ENCODE data around the gene BCAT1. TPM values are rescaled to one million over a fixed set of nuclear protein-coding genes. Genes with fewer than 3 reads are reported as not detected.

The BCAT1 gene
- total RNA-seq, 2 donors from 2014 or later, result 3.4 to 13.1 TPM

DNA sequence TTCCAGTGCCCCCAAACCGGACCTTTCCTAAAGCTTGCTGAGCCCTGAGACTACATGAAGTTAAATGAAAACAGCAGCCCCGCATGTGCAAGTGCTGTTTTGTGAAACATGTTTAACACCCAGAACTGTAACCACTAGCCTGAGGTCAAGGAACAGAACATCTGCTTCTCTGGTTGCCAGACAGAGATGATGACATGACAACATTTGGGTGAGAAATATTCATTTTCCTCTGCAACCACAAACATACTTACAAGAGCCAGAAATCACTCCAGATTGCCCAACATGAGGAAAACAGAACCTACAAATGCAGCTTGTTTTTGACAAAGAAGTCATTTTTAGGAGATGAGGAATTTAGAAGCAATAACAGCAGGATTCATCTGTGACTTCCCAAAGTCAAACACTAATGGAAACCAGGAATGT lies 110.4 kb downstream of the BCAT1 start:
- DNase-seq (ENCODE audit: low spot score), result peak; percentile 71
- TF ChIP-seq, protein P1, sequence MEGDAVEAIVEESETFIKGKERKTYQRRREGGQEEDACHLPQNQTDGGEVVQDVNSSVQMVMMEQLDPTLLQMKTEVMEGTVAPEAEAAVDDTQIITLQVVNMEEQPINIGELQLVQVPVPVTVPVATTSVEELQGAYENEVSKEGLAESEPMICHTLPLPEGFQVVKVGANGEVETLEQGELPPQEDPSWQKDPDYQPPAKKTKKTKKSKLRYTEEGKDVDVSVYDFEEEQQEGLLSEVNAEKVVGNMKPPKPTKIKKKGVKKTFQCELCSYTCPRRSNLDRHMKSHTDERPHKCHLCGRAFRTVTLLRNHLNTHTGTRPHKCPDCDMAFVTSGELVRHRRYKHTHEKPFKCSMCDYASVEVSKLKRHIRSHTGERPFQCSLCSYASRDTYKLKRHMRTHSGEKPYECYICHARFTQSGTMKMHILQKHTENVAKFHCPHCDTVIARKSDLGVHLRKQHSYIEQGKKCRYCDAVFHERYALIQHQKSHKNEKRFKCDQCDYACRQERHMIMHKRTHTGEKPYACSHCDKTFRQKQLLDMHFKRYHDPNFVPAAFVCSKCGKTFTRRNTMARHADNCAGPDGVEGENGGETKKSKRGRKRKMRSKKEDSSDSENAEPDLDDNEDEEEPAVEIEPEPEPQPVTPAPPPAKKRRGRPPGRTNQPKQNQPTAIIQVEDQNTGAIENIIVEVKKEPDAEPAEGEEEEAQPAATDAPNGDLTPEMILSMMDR (IDR thresholded peaks at IDR 0.05), result no peak

GRCh38 chr12:24835377-24835776 lies 113.5 kb downstream of the BCAT1 start:
- no peaks in the 10 kb centered on the region for H3K36me3 ChIP-seq
- no peaks in the 10 kb centered on the region for H3K4me1 ChIP-seq
- H3K27me3 ChIP-seq, result no peaks in the 10 kb centered on the region
- TF ChIP-seq, protein P1 (IDR thresholded peaks at IDR 0.05), result no peak
- no peak overlapping the region for H3K27ac ChIP-seq
- no peak for DNase-seq (ENCODE audit: low spot score)
- H3K9me3 ChIP-seq, result no peaks in the 10 kb centered on the region
- no peak overlapping the region for H3K4me3 ChIP-seq

More for the DNA sequence above, 110.4 kb downstream of the BCAT1 start:
- Histone ChIP-seq H3K27me3 (no peaks in the 10 kb centered on the region), H3K36me3 (no peaks in the 10 kb centered on the region), H3K4me3 (no peak overlapping the region), H3K9me3 (no peaks in the 10 kb centered on the region), H3K4me1 (no peaks in the 10 kb centered on the region), H3K27ac (peak overlapping the region in 1 of 2 donors; percentile 6)

DNA sequence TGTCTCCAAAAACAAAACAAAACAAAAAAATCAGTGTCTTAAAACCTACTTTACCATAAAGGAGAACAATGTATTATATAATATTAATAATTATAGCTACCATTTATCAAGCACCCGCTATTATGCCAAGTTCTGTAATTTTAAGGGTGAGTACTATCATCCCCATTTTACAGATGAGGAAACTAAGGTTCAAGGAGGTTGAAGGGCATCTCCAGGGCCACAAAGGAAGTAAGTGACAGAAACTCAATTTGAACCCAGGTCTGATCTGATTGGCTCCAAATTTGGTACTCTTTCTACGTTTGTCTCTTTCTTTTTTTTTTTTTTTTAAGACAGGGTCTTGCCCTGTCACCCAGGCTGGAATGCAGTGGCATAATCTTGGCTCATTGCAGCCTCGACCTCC lies 115.4 kb downstream of the BCAT1 start:
- Histone ChIP-seq H3K36me3 (no peaks in the 10 kb centered on the region), H3K4me1 (no peaks in the 10 kb centered on the region), H3K4me3 (no peak overlapping the region), H3K27me3 (no peaks in the 10 kb centered on the region), H3K9me3 (no peaks in the 10 kb centered on the region), H3K27ac (no peak overlapping the region)
- no peak for DNase-seq (ENCODE audit: low spot score)
- TF ChIP-seq, protein P1 (IDR thresholded peaks at IDR 0.05), result no peak

DNA sequence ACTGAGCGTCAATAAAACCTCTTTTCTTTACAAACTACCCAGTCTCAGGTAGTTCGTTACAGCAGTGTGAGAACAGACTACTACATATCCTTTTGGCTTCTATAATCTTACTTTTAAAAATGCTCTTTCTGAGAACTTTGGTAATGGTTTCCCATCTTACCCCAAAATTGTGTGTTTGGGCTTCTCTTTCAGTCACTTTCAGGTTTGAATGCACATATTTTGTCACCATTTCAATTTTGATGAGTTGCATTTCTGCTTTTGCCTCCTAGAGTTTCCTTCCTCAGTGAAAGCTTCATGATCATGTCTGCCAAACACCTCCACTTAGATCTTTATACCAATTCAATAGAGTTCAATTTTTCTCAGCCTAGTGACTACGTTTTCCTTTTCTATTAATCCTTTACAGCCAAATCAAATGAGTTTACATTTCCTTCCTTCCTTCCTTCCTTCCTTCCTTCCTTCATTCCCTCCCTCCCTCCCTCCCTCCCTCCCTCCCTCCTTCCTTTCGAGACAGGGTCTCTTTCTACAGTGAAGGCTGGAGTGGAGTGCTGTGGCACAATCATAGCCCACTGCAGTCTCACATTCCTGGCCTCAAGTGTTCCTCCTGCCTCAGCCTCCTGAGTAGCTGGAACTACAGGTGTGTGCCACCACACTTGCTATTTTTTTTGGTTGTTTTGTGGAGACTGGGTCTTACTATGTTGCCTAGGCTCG lies 124.9 kb downstream of the BCAT1 start:
- Histone ChIP-seq H3K36me3 (no peaks in the 10 kb centered on the region), H3K9me3 (no peaks in the 10 kb centered on the region), H3K27ac (no peak overlapping the region), H3K4me3 (no peak overlapping the region), H3K4me1 (no peaks in the 10 kb centered on the region), H3K27me3 (no peaks in the 10 kb centered on the region)
- TF ChIP-seq, protein P1 (IDR thresholded peaks at IDR 0.05), result no peak
- DNase-seq (ENCODE audit: low spot score), result no peak

DNA sequence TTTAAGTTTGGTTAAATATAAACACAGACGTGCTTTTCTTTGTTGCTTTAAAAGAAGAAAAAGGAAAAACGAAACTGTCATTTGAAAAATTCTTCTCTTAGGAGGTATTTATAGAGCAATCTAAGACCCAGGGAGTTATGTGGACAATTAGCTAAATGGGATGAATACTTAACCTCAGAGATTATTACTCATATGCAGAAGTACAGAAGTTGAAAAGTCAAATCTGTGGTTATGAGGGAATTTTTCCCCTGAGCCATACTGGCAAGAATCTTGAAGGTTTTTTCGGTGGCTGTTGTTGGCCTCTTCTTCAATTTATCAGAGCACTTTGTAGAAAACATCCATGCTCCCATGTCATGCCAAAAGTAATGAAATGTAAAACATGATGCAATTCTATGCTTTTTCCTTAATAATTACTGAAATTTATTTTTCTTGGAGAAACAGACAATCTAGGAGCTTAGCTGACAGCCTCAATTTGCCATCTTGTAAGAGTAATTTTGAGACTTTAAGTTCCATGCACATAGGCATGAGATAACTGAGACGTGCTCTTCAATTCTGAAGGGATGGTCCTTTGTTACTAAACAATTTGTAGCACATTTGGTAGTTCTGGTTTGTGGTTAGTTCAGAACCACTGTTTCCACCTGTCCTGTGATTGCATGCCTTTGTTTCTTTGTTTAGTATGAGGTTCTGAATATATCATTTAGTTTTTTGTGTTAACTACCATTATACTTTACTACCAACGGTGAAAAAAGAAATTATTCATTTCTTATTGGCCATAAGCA lies 126.6 kb downstream of the BCAT1 start:
- Histone ChIP-seq H3K27ac (no peak overlapping the region), H3K9me3 (no peaks in the 10 kb centered on the region), H3K4me3 (no peak overlapping the region), H3K4me1 (no peaks in the 10 kb centered on the region), H3K27me3 (no peaks in the 10 kb centered on the region), H3K36me3 (no peaks in the 10 kb centered on the region)
- TF ChIP-seq, protein P1 (IDR thresholded peaks at IDR 0.05), result no peak
- no peak for DNase-seq (ENCODE audit: low spot score)

Data from right atrium auricular region (tissue), 2 donors.